ENCODE results near the gene LAPTM4A.

DNA sequence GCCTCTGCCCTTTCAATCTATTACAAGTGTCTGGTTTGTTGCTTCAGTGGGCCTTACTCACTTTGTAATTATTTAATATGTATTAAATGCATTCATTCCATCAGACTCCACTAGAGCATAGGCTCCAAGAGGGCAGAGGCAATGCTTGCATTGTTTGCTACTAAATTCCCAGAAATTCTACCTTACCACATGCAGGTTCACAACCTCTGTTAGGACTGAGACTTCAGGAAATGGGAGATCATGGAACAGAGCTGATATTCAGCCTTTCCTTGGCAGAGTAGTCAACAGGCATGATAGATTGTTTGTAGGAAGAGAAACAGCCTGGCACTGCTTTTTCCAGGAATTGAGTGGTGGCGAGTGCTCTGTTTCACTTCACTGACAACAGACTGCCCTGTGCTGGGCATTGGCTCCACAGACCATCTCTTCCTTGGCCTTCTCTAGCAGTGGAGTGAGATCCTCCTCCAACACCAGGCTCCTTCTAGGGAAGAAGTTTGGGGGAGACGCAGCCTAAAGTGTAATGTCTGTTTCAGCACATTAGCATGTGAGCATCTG is 32.8 kb downstream of the LAPTM4A start:
- TF ChIP-seq CTCF (IDR thresholded peaks at IDR 0.05; ENCODE audit: poor library complexity) (no peak), EZH2phosphoT487 (IDR thresholded peaks at IDR 0.05; ENCODE audit: low read depth, severe bottlenecking, unreplicated experiment) (no peak)
